Subcutaneous preadipocyte (primary cell): ENCODE measurements around the gene MOB1B. TPM values are rescaled to one million over a fixed set of nuclear protein-coding genes. Genes with fewer than 3 reads are reported as not detected.

ENCODE experiments used
- total RNA-seq: library from RNA; depleted of rRNA; stranded (reverse); fragments of >200 nt; gene quantifications from 2 replicates; pipeline ENCODE4 v1.2.3, GENCODE V29; 2012

MOB1B gene
- 7.3 and 8.8 TPM in 2 replicates for total RNA-seq

DNA sequence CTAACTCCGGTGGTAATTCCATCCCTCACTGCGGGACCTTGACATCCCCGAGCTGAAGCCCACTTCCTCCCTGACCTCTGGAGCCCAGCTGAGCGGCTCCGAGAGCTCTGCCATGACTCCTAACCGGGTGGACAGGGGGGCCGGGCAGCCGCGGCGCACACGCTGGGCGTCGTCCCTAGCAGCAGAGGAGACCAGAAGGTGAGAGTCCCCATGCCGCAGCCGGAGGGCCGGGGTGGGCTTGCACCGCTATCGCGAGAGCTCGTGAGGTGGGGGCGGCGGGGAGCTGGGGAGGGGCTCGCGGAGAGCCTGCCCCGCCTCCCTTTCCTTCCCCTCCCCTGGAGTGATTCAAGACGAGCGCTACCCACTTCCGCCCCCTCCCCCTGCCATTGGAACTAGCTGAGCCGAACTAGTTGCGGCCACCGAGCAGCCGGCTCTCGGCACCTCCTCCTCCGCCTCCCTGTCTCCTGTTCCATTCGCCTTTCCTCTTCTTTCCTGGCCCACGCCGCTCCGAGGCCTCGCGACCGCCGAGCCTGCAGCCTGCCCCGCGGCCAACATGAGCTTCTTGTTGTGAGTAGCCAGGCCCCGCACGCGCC is at the start of gene MOB1B:
Gene MOB1B, plus strand, starts transcription at position 386 of the 593 bp plus-strand sequence. Its CDS starts 168 bp downstream, at position 554.

DNA sequence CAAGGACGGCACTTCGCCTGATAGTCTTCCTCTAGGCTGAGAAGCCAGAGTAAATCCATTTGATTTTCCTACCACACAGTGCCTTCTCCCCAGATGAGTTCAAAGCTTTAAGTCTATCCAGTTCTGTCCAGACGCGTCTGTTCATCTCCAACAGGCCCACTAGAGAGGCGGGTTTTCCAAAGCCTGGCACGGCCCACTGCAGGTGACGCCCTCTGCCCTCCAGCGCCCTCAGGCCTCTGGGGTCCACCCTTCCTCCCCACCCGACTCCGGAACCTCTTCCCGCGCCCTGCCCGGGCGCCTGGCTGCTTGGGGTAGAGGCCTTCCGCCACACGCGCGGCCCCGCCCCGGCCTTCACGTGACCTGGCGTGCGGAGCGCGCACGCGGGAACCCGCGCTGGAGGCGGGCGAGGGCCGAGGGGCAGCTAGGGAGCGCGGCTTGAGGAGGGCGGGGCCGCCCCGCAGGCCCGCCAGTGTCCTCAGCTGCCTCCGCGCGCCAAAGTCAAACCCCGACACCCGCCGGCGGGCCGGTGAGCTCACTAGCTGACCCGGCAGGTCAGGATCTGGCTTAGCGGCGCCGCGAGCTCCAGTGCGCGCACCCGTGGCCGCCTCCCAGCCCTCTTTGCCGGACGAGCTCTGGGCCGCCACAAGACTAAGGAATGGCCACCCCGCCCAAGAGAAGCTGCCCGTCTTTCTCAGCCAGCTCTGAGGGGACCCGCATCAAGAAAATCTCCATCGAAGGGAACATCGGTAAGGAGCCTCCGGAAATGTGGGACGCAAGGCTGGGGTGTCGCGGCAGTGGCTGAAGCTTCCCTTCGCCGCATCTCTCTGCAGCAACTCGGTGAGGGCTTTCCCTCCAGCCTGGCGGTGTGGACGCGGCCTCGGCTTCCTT is 91.3 kb downstream of the MOB1B start, which contains the start of gene DCK:
Gene DCK, plus strand, starts transcription at position 469 of the 888 bp plus-strand sequence. Its CDS starts 187 bp downstream, at position 656.

Other genes starting within 250 kb of the MOB1B start
- gene JCHAIN, start 235.9 kb upstream of the MOB1B start, total RNA-seq = not detected in 2 replicates
- gene UTP3, start 213.8 kb upstream of the MOB1B start, total RNA-seq = 14.7 and 18.2 TPM in 2 replicates
- gene RUFY3, start 180.4 kb upstream of the MOB1B start, total RNA-seq = 48.9 and 51.6 TPM in 2 replicates
- 79.4 and 81.5 TPM in 2 replicates for gene GRSF1, start 62.5 kb upstream of the MOB1B start, total RNA-seq
- 12.1 and 17.6 TPM in 2 replicates for gene DCK, start 91.3 kb downstream of the MOB1B start, total RNA-seq